ENCODE measurements around the gene CROCC2.

CROCC2 gene

GRCh38 chr2:241002275-241003046 lies 96.3 kb downstream of the CROCC2 start:
- H3K4me1 ChIP-seq (ENCODE audit: control insufficient read depth, insufficient read depth, low read length), result peaks cover 6% of the 10 kb centered on the region; the same call in 1 of the 2 replicates
- ChIA-PET CTCF (interaction anchor here (0.6 kb wide), 1 partner anchor 148 kb away, joined by 4 read pairs; no protein-coding TSS in a partner anchor), POLR2A (no interaction called here)
- no peak overlapping the region for H3K27ac ChIP-seq (ENCODE audit: extremely low read depth, low read depth, low read length)
- peaks cover 0 to 18% of the 10 kb centered on the region in 2 experiments; a peak in 1 of 3 replicates for H3K36me3 ChIP-seq (ENCODE audit: control insufficient read depth in 2 of 2, insufficient read depth in 1 of 2, low read length in 2 of 2)
- TF ChIP-seq GLI4 (tag by site-specific recombination; IDR thresholded peaks at IDR 0.05) (no peak), ZNF121 (tag by site-specific recombination; IDR thresholded peaks at IDR 0.05) (no peak), ZNF302 (tag by site-specific recombination; IDR thresholded peaks at IDR 0.05; ENCODE audit: low read depth) (no peak), ZNF24 (tag by site-specific recombination; IDR thresholded peaks at IDR 0.05) (no peak), ZNF596 (tag by site-specific recombination; IDR thresholded peaks at IDR 0.05) (no peak), ZNF19 (tag by site-specific recombination; IDR thresholded peaks at IDR 0.05; ENCODE audit: low read depth) (no peak), KLF1 (tag by site-specific recombination; IDR thresholded peaks at IDR 0.05) (no peak), SP7 (tag by site-specific recombination; IDR thresholded peaks at IDR 0.05) (no peak), ZBTB20 (tag by site-specific recombination; IDR thresholded peaks at IDR 0.05) (no peak), ZNF341 (tag by site-specific recombination; IDR thresholded peaks at IDR 0.05; ENCODE audit: low read depth) (no peak), ZNF621 (tag by site-specific recombination; IDR thresholded peaks at IDR 0.05) (no peak), ZSCAN16 (tag by site-specific recombination; IDR thresholded peaks at IDR 0.05) (no peak), HIC1 (tag by site-specific recombination; IDR thresholded peaks at IDR 0.05) (no peak), ZSCAN30 (tag by site-specific recombination; IDR thresholded peaks at IDR 0.05) (no peak), ZNF174 (tag by site-specific recombination; IDR thresholded peaks at IDR 0.05) (no peak), ZNF214 (tag by site-specific recombination; IDR thresholded peaks at IDR 0.05; ENCODE audit: borderline replicate concordance) (no peak)
- no peaks in the 10 kb centered on the region for H3K9me3 ChIP-seq (ENCODE audit: control insufficient read depth, insufficient read depth, low read depth, low read length)
- no peak overlapping the region for H3K4me3 ChIP-seq (ENCODE audit: low read depth, low read length)

DNA sequence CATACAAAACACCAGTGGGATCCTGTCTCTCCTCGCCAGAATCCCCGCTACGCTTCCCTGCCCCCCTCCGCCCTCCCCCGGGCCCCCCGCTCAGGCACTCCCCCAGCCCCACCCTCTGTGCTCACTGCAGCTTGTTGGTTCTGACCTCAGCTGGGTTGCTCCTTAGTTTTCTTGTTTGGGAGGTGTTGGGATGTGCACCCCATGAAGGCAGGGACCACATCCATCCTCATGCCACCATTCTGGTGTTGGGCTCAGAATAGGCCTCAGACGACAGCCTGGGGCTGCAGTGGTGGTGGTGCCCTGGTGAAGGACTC lies 96.9 kb downstream of the CROCC2 start:
- no peak overlapping the region for H3K27ac ChIP-seq (ENCODE audit: extremely low read depth, low read depth, low read length)
- ChIA-PET CTCF (no interaction called here), POLR2A (no interaction called here)
- H3K4me3 ChIP-seq (ENCODE audit: low read depth, low read length), result no peak overlapping the region
- no peaks in the 10 kb centered on the region for H3K9me3 ChIP-seq (ENCODE audit: control insufficient read depth, insufficient read depth, low read depth, low read length)
- H3K36me3 ChIP-seq (ENCODE audit: control insufficient read depth in 2 of 2, insufficient read depth in 1 of 2, low read length in 2 of 2), result peaks cover 0 to 18% of the 10 kb centered on the region in 2 experiments; a peak in 1 of 3 replicates
- peaks cover under 1% of the 10 kb centered on the region; the same call in 1 of the 2 replicates for H3K4me1 ChIP-seq (ENCODE audit: control insufficient read depth, insufficient read depth, low read length)
- no peak for TF ChIP-seq ZNF16 (tag by site-specific recombination; IDR thresholded peaks at IDR 0.05; ENCODE audit: low read depth)
- TF ChIP-seq INSM2 (tag by site-specific recombination; IDR thresholded peaks at IDR 0.05), result no peak
- TF ChIP-seq ZNF175 (tag by site-specific recombination; IDR thresholded peaks at IDR 0.05), result no peak
- TF ChIP-seq, protein P1, sequence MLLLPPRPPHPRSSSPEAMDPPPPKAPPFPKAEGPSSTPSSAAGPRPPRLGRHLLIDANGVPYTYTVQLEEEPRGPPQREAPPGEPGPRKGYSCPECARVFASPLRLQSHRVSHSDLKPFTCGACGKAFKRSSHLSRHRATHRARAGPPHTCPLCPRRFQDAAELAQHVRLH (tag by site-specific recombination; IDR thresholded peaks at IDR 0.05), result no peak
- no peak for TF ChIP-seq ZNF624 (tag by site-specific recombination; IDR thresholded peaks at IDR 0.05)
- TF ChIP-seq YY2 (tag by site-specific recombination; IDR thresholded peaks at IDR 0.05), result no peak
- TF ChIP-seq ZNF768 (tag by site-specific recombination; IDR thresholded peaks at IDR 0.05), result no peak
